ENCODE results near the gene INPP5J.

DNA sequence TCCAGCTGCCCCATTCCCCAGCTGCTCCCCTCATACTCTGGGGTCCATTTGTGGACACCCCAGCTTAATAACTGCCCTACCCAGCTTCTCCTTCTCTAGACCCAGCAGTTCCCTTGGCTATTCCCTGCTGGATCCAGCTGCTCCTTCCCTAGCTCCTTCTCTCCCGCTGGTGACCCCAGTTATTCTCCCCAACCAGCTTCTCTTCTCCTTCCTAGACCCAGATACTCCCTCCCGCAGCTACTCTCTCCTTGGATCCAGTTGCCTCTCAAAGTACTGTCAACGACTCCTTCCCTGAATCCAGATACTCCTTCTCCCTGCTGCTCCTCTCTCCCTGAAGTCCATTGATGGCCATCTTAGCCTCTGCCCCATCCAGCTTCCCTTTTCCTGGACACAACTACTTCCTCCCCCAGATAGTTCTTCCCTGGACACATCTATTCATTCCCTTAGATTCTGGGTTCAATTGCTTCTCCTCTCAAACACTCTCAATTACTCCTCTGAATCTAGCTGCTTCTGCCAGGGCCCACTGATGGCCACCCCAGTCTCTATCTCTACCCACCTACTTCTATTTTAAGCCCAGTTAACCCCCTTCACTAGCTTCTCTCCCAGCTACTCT, 27.0 kb upstream of the INPP5J start:
- TF ChIP-seq, protein P1, sequence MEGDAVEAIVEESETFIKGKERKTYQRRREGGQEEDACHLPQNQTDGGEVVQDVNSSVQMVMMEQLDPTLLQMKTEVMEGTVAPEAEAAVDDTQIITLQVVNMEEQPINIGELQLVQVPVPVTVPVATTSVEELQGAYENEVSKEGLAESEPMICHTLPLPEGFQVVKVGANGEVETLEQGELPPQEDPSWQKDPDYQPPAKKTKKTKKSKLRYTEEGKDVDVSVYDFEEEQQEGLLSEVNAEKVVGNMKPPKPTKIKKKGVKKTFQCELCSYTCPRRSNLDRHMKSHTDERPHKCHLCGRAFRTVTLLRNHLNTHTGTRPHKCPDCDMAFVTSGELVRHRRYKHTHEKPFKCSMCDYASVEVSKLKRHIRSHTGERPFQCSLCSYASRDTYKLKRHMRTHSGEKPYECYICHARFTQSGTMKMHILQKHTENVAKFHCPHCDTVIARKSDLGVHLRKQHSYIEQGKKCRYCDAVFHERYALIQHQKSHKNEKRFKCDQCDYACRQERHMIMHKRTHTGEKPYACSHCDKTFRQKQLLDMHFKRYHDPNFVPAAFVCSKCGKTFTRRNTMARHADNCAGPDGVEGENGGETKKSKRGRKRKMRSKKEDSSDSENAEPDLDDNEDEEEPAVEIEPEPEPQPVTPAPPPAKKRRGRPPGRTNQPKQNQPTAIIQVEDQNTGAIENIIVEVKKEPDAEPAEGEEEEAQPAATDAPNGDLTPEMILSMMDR (conservative IDR thresholded peaks at IDR 0.05 in 1 of 2, IDR thresholded peaks at IDR 0.05 in 1 of 2; ENCODE audit: low read depth in 1 of 2, low read length in 2 of 2): no peak
- TF ChIP-seq EZH2 (IDR thresholded peaks at IDR 0.05; ENCODE audit: low read length, missing control alignments): no peak

All from fibroblast of lung (primary cell).